PC-9 (cell line): ENCODE measurements around the gene TM9SF2.

Source experiments
- CTCF ChIP-seq: fragments of 200-600 bp; sonication (generic); conservative IDR thresholded peaks from 2 replicates; pipeline ENCODE4 v1.6.1; 2017; ENCODE audit warnings: mixed run types, antibody characterized with exemption, mild to moderate bottlenecking, moderate library complexity
- EZH2 ChIP-seq: fragments of 200-600 bp; sonication (generic); IDR thresholded peaks from 2 replicates; pipeline ENCODE4 v1.8.0; 2017; ENCODE audit warnings: antibody characterized with exemption, low read depth

- TF ChIP-seq CTCF, result no peak
- no peak for TF ChIP-seq EZH2
Observed at GRCh38 chr13:99587893-99588606, 86.8 kb downstream of the TM9SF2 start.
